Thoracic aorta (tissue), 2 donors: Measurements from ENCODE around the gene PEX11G. TPM values are rescaled to one million over a fixed set of nuclear protein-coding genes. Genes with fewer than 3 reads are reported as not detected.
"Not testable (repeated sequence)": the region's sequence is repeated elsewhere in the genome, so short reads cannot be mapped to it uniquely, and the experiment has no call there.

Source experiments
- ATAC-seq: fragments of 150-250 bp; one replicate; pipeline ENCODE4 v1.8.0; 2017; ENCODE audit warnings: low read depth; ENCODE audit not compliant: insufficient number of reproducible peaks, low FRiP score
- DNase-seq: peaks from one replicate; pipeline ENCODE4 v3.0.0-alpha.2; 2020; ENCODE audit warnings: low spot score
- H3K27ac ChIP-seq, 2 donors: fragments of 200-600 bp; sonication (generic); 1 replicate in 1 of 2; 2 replicates in 1 of 2; pipeline ENCODE4 v1.5.1; 2016; ENCODE audit warnings: mild to moderate bottlenecking in 2 of 2, moderate library complexity in 2 of 2
- H3K27me3 ChIP-seq: fragments of 200-600 bp; sonication (generic); replicated peaks from 2 replicates; pipeline ENCODE4 v1.6.0; 2016; ENCODE audit warnings: mild to moderate bottlenecking; ENCODE audit not compliant: insufficient read depth
- H3K36me3 ChIP-seq: fragments of 200-600 bp; sonication (generic); one replicate; pipeline ENCODE4 v1.5.1; 2016
- H3K4me1 ChIP-seq, 2 donors: fragments of 200-600 bp; sonication (generic); 1 replicate in 1 of 2; 2 replicates in 1 of 2; pipeline versions ENCODE4 v1.5.1 to v1.6.0; 2016; ENCODE audit warnings: low read depth in 2 of 2, mild to moderate bottlenecking in 1 of 2; ENCODE audit not compliant: control insufficient read depth in 1 of 2
- H3K4me3 ChIP-seq: fragments of 200-600 bp; sonication (generic); 2 replicates; pipeline ENCODE4 v1.5.1; 2016; ENCODE audit warnings: mild to moderate bottlenecking
- H3K9me3 ChIP-seq: fragments of 200-600 bp; sonication (generic); 2 replicates; pipeline ENCODE4 v1.5.1; 2016
- CTCF ChIP-seq: fragments of 200-600 bp; sonication (generic); IDR thresholded peaks from one replicate; pipeline ENCODE4 v1.5.1; 2019; ENCODE audit warnings: antibody characterized with exemption
- total RNA-seq, 2 donors: library from RNA; depleted of rRNA; stranded (reverse); fragments of >200 nt; gene quantifications; one replicate each; pipeline versions ENCODE4 v1.1.0 to v1.2.3, GENCODE V29; 2016

The PEX11G gene
- total RNA-seq, 2 donors from 2014 or later, result 0.63 TPM; not detected in 1

GRCh38 chr19:7440188-7440975 lies 48.5 kb downstream of the PEX11G start:
- H3K4me1 ChIP-seq, result no peaks in the 10 kb centered on the region
- peaks cover 43% of the 10 kb centered on the region for H3K36me3 ChIP-seq
- ATAC-seq, result no peak

DNA sequence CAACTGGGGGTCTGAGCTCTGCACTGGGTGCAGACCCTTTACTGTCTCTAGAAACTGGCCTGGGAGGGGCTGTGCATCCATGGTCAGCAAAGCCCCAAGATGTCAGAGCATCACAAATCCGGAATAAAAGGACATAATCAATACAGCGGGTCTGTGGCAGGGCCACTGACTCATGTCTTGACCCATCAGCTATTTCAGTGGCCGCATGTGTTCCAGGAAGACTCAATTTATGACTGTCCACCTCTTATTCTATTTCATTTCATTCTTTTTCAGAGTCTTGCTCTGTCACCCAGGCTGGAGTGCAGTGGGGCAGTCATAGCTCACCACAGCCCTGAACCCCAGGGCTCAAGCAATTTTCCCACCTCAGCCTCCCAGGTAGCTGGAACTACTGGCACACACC lies 53.2 kb downstream of the PEX11G start:
- Histone ChIP-seq H3K9me3 (no peaks in the 10 kb centered on the region), H3K27me3 (no peaks in the 10 kb centered on the region), H3K27ac (no peak overlapping the region), H3K36me3 (peaks cover 7% of the 10 kb centered on the region), H3K4me3 (no peak overlapping the region), H3K4me1 (no peaks in the 10 kb centered on the region)
- ATAC-seq (no peak), DNase-seq (no peak)
- TF ChIP-seq CTCF, result no peak

More at GRCh38 chr19:7440188-7440975, 48.5 kb downstream of the PEX11G start:
- no peak for DNase-seq
- H3K4me3 ChIP-seq, result no peak overlapping the region
- H3K27ac ChIP-seq, result no peak overlapping the region
- H3K9me3 ChIP-seq, result no peaks in the 10 kb centered on the region
- no peaks in the 10 kb centered on the region for H3K27me3 ChIP-seq
- no peak for TF ChIP-seq CTCF

- Histone ChIP-seq H3K4me1 (no peaks in the 10 kb centered on the region), H3K9me3 (no peaks in the 10 kb centered on the region), H3K27ac (no peak overlapping the region), H3K4me3 (no peak overlapping the region), H3K27me3 (no peaks in the 10 kb centered on the region), H3K36me3 (no peaks in the 10 kb centered on the region)
- TF ChIP-seq CTCF, result no peak
- no peak for DNase-seq
- ATAC-seq, result no peak
Measured at GRCh38 chr19:7434391-7434790, 54.4 kb downstream of the PEX11G start.

DNA sequence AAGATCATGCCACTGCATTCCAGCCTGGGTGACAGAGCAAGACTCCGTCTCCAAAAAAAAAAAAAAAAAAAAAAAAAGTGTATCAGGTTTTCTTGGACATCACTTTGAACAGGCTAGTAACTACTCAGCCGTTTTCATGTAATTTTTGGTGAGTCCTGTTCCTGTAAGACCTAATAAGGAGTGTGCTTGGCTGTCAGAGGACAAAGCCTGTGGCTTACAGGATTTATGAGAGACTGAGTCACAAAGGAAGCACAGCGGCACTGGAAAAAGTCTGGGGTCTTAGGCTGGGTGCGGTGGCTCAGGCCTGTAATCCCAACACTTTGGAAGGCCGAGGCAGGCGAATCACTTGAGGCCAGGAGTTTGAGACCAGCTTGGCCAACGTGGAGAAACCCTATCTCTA lies 55.4 kb downstream of the PEX11G start:
- H3K27ac ChIP-seq, H3K9me3 ChIP-seq, H3K4me1 ChIP-seq, H3K36me3 ChIP-seq, DNase-seq, H3K27me3 ChIP-seq, ATAC-seq, H3K4me3 ChIP-seq: not testable (repeated sequence)

DNA sequence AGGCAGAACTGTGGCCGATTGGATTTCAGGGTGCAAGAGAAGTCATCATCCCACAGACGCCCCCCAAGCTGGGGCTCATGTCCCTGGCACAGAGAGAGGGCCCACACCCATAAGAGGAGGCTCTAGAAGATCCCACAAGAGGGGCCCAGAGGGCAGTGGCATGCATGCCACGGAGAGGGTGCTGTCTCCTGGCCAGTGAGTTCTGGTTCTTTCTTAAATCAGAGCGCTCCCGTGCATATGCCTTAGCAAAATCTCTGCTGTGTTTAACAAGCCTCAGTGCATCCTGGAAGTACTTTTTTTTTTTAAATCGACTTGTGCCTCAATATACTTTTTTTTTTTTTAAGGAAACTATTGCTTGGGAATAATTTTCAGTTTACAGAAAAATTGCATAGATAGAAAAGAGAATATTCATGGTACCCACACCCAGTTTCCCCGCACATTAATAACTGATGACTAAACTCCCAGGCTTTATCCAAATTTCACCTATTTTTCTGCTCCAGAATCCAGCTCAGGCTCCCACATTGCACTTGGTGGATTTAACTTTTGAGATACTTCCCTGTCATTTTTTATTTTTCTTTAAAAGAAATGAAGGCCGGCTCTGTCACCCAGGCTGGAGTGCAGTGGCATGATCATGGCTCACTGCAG lies 59.1 kb downstream of the PEX11G start:
- no peaks in the 10 kb centered on the region for H3K4me1 ChIP-seq
- DNase-seq (no peak), ATAC-seq (no peak)
- TF ChIP-seq CTCF, result no peak
- H3K4me3 ChIP-seq, result no peak overlapping the region
- H3K36me3 ChIP-seq, result no peaks in the 10 kb centered on the region
- H3K27ac ChIP-seq, result no peak overlapping the region
- H3K9me3 ChIP-seq, result no peaks in the 10 kb centered on the region
- no peaks in the 10 kb centered on the region for H3K27me3 ChIP-seq
